Measurements from ENCODE around the gene MS4A4A. TPM values are rescaled to one million over a fixed set of nuclear protein-coding genes. Genes with fewer than 3 reads are reported as not detected.
"Not testable (repeated sequence)": the region's sequence is repeated elsewhere in the genome, so short reads cannot be mapped to it uniquely, and the experiment has no call there.

MS4A4A gene
- polyA plus RNA-seq, 4 donors = 4.4 to 7.5 (median 7.3) TPM

- no peak for DNase-seq (ENCODE audit: low read depth in 4 of 4, low spot score in 3 of 4)
Measured at GRCh38 chr11:60301178-60301577, 20.7 kb downstream of the MS4A4A start.

GRCh38 chr11:60301884-60302283 lies 21.4 kb downstream of the MS4A4A start:
- DNase-seq (ENCODE audit: low read depth in 4 of 4, low spot score in 3 of 4) = not testable (repeated sequence)

DNA sequence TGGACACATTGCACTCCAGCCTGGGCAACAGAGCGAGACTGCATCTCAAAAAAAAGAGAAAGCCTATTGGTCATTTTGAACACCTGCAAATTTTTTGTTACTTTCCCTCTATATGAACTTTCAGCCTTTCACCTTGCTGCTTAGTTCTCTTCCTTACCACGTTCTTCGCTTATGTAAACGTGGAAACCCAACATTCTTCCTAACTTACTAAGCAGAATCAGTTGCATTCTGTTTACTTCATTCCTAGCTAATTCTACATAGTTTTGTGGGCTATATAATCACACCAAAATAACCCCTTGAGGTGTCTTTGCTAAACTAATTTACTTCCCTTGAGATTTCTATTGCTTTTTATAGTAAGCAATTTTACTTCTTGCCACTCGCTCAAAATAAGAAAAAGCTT lies 23.2 kb downstream of the MS4A4A start:
- no peak for DNase-seq (ENCODE audit: low read depth in 4 of 4, low spot score in 3 of 4)

DNA sequence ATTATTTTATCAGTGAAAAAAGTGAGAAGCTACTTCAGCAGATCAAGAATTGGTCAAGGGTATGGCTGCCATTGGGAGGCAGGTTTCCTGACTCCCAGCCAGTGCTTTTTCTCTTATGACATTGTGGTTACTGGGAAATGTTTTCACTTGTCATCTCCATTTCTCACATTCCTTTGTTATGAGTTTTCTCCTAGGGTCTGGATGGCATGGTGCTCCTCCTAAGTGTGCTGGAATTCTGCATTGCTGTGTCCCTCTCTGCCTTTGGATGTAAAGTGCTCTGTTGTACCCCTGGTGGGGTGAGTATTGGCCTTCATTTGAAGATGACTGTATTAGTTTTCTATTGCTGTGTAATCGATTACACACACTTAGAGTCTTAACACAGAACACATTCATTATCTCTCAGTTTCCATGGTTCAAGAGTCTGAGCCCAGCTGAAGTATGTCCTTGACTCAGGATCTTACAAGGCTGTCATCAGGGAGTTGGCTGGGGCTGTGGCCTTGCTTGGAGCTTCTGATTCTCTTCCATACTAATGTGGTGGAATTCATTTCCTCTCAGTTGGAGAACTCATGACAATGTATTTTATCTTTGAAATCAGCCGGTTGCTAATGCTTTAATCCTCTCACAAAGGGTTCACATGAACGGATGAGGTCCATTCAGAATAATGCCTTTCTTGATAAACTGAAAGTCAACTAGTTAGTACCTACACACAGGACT lies 25.6 kb downstream of the MS4A4A start:
- no peak for DNase-seq (ENCODE audit: low read depth in 4 of 4, low spot score in 3 of 4)

- no peak for DNase-seq (ENCODE audit: low read depth in 4 of 4, low spot score in 3 of 4)
Measured at GRCh38 chr11:60307507-60308195, 27.2 kb downstream of the MS4A4A start.

DNA sequence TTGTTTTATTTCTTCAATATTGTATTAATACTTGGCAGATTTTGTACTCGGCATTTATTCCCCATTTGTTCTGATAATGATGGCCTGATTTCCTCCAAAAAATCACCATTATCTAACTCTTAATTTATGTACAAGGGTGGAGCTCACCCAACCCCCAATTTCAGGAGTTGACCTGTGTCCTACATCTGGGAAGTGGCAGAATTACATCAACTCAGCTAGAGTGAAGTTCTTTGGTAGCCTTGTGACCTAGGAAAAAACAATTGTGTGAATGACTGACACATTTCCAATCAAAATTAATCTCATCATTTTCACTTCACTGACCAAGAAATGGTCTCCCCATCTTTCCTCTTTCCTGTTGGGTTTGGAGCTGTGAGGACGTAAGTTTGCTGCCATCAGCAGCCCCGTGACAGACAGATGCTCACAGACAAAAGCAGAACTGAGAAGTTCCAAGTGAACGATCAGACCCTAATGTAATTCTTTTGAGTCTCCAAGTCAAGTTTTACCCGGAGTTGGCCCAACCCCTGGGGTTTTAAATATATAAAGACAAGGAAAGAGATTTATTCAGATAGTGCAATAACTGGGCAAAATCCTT lies 30.0 kb downstream of the MS4A4A start:
- no peak for DNase-seq (ENCODE audit: low read depth in 4 of 4, low spot score in 3 of 4)

GRCh38 chr11:60314635-60315321 lies 34.3 kb downstream of the MS4A4A start:
- no peak for DNase-seq (ENCODE audit: low read depth in 4 of 4, low spot score in 3 of 4)

DNA sequence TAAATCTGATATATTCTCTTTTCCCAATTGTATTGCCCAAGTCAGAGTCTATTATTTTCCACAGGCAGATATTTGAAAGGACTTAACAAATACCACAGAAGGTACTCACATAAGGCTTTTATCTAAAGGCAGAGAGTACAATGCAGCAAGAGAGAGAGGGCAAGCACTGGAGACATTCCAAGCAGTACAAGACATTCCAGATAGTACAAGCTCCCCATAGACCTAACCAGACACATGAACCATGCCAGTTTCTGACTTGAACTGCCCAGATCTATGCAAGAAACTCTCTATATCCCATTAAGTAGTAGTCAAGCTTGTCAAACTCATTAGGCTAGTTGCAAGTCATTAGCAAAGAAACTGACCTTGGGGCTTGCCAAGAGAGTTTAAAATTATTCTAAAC lies 35.4 kb downstream of the MS4A4A start:
- DNase-seq (ENCODE audit: low read depth in 4 of 4, low spot score in 3 of 4) = no peak

GRCh38 chr11:60316317-60316716 lies 35.9 kb downstream of the MS4A4A start:
- DNase-seq (ENCODE audit: low read depth in 4 of 4, low spot score in 3 of 4) = no peak

DNA sequence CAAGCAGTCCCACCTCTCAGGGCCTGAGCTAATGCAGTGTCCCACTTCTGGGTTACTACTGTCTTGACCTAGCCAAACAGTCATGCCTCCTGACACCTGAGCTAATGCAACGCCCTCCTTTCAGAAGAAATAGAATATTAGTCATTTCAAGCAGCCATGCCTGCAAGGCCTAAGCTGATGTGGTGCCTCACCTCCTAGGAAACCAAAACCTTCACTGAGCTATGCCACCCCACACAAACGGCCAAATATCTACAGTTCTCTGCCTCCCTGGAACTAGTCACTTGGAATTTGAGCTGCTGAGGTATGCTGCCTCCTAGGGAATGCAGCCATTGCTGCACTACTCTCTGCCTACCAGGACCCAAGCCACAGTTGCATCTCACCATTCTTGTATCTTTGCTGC lies 38.3 kb downstream of the MS4A4A start:
- DNase-seq (ENCODE audit: low read depth in 4 of 4, low spot score in 3 of 4) = no peak

GRCh38 chr11:60321051-60321450 lies 40.6 kb downstream of the MS4A4A start:
- no peak for DNase-seq (ENCODE audit: low read depth in 4 of 4, low spot score in 3 of 4)

DNA sequence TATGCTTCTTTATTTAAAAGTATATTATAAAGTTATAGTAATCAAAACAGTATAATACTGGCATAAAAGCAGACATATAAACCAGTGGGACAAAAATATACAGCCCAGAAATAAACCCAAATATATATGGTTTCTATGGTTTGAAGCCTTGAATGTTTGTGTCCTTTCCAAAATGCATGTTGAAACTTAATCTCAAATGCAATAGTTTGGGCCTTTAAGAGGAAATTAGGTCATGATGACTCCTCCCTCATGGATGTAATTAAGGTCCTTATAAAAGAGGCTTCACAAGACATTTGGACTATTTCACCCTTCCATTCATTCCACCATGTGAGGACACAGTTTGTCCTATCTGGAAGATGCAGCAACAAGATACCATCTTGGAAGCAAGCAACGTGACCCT lies 46.5 kb downstream of the MS4A4A start, which contains the start of gene MS4A6E:
TSS of gene MS4A6E (plus strand) at position 301 of the 400 bp plus-strand sequence. CDS start 7,641 bp downstream, outside the sequence.
- DNase-seq (ENCODE audit: low read depth in 4 of 4, low spot score in 3 of 4) = no peak

GRCh38 chr11:60328460-60328859 lies 48.0 kb downstream of the MS4A4A start:
- DNase-seq (ENCODE audit: low read depth in 4 of 4, low spot score in 3 of 4) = no peak

DNA sequence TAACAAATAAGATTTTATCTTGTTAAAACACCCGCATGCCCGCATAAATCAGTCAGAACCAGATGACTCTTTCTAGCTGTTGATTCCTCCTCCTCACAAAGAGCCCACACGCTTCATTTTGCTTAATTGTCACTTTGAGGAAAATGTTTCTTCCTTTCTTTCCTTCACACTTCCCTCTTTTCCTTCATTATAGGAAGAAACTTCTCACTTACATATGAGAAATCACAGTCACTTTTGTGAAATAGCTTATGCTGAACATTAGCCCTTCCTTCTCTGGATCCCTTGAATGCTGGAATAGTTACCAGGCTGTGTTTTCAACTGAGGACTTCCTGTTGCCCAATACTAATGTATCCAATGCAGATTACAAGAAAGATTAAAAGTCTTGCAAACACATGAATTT lies 52.4 kb downstream of the MS4A4A start:
- DNase-seq (ENCODE audit: low read depth in 4 of 4, low spot score in 3 of 4) = no peak

DNA sequence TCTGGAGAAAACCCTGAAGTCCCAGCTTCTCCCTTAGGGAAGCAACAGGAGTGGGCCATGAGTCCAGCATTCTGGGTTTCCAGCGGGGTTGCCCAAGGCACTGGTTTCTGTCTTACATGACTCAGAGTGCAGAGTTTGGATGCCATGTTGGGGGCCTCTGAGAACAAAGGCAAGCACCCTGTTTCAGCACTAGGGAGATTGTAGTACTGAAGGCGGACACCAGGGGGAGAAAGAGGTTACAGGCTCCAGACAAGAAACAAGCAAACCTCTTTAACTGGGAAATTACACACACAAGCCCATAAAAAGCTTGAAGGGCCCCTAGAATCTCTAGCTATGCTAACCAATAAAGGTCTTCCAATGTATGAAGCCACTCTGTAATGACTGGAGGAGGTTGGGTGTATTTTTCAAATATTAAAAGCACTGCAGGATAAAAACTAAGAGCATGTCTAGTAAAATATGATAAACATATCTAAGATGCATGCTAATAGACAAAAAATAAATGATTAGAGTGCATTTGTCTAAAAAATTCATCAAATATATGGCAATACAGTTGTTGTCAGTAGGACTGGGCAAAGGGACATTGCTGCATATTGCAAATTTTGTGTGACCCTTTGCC lies 53.6 kb downstream of the MS4A4A start:
- peak; percentile 10 to 32 (median 18) for DNase-seq (ENCODE audit: low read depth in 4 of 4, low spot score in 3 of 4)

DNA sequence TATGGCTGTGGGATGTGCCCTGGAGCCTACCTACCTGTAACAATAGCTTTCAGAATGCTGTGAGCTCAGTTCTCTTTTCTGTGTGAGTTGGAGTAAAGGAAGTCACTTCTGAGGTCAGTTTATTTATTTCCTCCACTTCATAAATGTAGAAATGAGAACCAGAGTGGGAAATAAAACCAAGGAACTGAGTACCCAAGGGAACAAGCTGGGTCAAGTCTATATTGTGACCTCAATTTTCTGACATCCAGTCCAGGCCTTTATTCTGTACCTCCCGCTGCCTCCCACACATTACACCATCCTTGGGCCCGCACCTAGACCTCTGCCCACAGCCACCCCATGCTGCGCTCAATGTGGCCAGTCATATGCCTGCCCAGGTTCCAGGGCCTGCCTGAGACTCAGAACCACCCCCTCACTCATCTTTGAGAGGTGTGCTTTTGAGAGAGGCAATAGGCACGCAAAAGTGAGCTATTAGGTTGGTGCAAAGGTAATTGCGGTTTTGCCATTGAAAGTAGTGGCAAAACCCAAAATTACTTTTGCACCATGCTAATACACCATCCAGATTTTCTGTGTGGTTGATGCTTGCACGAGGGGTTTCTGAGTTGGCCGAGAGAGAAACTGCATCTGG lies 56.4 kb downstream of the MS4A4A start:
- no peak for DNase-seq (ENCODE audit: low read depth in 4 of 4, low spot score in 3 of 4)

GRCh38 chr11:60338053-60338452 lies 57.6 kb downstream of the MS4A4A start:
- DNase-seq (ENCODE audit: low read depth in 4 of 4, low spot score in 3 of 4) = no peak

- no peak for DNase-seq (ENCODE audit: low read depth in 4 of 4, low spot score in 3 of 4)
Measured at GRCh38 chr11:60339356-60339755, 58.9 kb downstream of the MS4A4A start.

DNA sequence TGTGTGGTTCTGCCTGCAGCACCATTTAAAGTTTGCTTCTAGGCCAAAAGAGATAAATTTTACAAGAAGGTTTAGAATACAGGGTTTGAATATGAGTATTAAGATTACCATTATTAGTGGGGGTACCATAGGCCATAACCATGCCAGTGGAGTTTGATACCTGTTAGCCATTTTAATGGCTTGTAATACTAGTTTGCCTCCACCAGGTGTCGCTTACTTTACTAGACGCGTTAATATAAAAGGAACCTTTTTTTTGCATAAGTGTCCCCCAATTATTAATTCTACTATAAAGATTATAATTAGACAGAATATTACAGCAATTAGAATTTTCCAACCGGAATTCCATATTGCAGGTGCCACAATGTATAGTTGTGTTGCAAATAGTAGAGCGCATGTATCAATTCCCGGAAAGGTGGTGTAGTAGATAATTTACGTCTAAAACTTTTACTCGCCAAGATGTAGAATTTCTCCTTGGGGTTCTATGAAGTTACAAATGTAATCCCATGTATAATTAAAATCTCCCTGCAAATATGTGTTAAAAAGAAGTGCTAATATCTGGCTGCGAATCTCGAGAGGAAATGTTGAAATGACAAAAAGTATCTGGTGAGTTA lies 62.7 kb downstream of the MS4A4A start:
- no peak for DNase-seq (ENCODE audit: low read depth in 4 of 4, low spot score in 3 of 4)

DNA sequence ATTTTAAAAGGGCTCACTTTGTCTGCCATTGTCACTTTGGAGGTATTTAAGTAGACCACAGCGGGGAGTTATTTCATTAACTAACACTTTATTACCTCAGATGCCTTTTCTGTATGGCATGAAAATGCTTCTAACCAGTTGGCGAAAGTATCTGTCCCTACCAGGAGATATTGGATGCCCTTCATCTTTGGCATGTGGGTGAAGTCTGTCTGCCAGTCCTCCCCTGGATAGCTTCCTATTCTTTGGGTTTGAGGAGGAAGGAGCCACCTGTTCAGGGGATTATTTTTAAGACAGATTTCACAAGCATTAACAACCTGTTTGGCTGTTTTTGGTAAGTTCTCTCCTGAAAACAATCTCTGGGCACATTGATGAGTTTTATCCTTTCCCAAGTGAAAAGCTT lies 63.7 kb downstream of the MS4A4A start:
- DNase-seq (ENCODE audit: low read depth in 4 of 4, low spot score in 3 of 4) = no peak
